ENCODE measurements around the gene CSRP1.
A peak's percentile ranks its signal among the peaks of the same experiment; 100 is the strongest.

Gene CSRP1

DNA sequence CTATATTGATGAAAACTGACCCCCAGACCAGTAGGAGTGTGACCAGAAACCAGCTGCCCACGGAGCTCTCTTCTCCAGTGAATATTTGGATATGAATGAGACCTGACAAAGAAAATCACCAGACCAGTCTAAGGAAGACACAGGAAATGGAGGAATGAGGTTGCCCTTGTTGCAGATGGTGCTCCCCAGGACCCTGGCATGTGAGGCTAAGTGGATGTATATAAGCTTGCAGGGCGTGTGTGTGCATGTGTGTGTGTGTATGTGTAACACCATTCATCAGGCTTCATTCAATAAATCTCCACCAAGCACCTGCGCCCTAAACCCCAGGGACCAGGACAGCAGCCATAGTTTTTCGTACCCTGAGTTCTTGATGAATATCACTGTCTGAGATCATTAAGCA lies 52.3 kb downstream of the CSRP1 start:
- DNase-seq = no peak

DNA sequence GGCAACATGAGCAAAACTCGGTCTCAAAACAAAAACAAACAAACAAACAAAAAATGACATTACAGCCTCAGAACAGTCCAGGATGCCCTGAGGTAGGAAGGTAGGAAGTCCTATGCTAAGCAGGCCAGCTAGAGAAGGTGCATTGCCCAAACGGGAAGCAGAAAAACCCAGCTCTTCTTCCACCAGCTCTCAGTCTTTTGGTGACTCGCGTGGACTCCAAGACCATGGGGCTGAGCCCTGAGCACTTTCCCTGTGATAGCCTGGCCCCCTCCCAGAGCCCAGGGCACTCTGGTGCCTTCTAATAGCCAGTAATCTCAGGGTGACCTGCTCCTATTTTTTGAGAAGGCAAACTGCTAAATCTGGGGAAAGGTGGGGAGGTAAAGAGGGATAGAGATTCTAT lies 54.1 kb downstream of the CSRP1 start:
- no peak for DNase-seq

DNA sequence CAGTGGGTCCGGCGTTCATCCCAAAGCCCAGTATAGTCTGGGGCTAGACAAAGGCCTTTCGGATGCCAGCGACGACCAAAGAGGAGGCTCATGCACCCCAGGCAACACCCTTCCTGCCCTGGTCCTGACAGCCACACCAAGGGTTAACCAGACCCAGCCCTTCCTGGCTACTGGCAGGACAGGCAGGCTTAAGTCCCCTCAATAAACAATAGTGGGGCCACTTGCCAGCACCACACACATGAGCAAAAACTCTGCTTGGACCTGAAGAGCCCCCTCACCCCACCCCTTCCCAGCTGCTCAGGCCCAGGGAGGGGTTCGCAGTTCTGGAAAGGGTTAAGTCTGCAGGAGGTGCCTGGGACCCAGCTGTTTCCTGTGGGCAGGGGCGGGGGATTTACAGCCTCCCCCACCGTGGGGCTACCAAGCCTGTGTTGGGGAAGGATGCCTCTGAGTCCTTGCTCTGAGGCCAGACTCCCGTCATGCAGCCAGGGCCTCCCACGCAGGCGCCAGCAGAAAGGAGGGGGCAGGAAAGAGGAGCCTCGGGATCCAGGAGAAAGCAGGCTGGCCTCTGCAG lies 56.1 kb downstream of the CSRP1 start:
- peak; percentile 38 to 53 for DNase-seq

DNA sequence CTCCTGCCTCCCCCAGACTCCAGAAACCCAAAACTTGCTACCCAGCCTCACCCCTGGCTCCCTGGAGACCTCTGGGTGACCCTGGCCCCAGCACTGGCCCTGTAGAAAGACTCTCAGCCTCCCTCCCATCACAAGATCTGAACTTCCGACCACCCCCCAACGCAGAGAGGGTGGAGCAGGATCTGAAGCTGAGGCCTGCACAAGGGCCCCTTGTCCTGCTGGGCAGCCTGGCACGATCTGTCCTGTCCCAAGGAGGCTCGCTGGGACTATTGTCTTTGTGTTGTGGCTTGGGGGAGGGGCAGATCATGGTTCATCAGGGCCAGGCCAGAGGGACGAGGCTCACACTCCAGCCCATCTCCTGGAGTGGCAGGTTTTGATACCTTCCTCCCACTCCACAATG lies 57.9 kb downstream of the CSRP1 start:
- DNase-seq = no peak

DNA sequence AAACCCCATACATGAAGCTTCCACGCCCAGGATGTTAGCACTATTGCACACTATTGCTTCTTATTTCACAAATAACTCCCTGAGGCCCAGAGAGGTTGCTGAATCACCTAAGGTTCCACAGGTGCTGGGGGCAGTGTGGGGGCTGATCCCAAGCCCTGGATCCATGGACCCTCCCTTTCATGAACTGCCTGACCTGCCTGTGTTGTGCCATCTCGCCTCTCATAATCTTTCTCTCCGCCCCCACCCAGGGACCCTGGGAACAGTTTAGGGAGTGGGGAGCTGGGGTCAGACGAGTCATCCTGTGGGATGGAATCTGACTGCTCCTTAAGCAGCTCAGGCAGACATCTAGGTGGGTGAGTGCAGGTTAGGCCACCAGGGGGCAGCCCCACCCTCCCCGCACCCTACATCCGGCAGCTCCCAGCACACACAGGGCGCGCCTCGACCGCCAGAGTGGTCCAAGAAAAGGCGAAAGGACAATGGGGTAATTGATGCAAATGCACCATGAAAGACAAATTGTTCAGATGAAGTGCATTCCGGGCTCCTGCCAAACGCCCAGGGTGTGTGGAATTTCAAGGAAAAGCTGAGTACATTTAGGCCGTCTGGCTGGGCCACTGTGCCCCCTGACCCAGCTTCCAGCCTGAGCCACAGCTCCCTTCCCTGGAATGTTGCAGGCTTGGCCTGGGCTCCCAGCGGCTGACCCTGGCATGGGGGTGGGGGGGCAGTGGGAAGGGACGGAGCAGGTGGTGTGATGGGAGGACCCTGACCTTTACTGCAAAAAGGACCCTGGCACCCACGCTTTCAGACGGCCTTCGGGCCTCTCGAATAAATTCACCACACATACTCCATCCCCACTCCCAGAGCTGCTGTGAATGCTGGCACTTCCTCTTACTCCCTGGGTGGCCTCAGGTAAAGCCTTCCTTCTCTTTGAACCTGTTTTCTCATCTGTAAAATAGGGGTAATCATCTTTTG lies 58.7 kb downstream of the CSRP1 start:
- peak; percentile 43 to 55 for DNase-seq

DNA sequence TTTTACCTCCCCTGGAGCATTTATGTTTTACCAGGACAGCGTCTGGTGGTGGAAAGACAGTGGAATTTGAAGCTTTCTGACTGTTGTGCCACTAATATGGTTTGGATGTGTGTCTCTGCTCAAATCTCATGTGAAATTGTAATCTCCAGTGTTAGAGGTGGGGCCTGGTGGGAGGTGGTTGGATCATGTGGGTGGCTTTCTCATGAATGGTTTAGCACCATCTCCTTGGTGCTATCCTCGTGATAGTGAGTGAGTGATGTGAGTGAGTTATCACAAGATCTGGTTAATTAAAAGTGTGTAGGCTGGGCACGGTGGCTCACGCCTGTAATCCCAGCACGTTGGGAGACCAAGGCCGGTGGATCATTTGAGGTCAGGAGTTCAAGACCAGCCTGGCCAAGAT lies 61.6 kb downstream of the CSRP1 start:
- no peak for DNase-seq

DNA sequence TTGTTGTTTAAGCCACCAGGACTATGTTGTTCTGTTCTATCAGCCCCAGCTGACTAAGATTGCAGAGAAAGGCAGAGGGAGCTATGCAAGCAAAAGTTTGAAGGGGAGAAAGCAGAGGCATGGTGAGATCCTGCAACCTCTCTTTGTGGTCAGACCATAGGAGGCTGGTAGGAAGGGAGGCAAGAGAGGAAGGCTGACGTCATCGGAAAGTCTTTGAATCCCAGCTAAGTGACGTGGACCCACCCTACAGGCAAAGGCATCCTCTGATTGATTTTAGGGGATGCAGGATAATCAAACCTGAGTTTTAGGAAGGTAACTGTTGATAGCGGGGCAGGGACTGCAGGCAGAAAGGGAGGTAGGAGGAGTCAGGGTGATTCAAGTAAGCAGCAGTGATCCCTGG lies 62.1 kb downstream of the CSRP1 start:
- DNase-seq = peak; percentile 55 to 61

DNA sequence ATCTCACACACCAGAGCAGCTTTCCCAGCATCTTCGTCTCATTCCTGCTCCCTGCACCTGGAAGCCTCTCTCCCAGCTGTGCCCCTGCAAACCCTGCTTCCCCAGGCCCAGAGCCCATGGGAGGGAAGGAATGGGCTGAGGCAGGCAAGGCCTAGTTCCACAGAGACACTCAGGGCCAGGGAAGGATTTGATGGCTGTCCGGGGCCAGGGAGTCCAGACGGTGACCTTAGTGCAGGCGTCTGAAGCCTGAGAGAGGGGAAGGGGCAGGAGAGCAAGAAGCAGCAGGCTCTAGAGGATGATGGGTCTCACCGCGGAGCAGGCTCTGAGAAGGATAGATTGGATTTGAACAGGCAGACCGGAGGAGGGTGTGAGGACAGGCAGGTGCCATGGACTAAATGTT lies 63.2 kb downstream of the CSRP1 start:
- DNase-seq = no peak

DNA sequence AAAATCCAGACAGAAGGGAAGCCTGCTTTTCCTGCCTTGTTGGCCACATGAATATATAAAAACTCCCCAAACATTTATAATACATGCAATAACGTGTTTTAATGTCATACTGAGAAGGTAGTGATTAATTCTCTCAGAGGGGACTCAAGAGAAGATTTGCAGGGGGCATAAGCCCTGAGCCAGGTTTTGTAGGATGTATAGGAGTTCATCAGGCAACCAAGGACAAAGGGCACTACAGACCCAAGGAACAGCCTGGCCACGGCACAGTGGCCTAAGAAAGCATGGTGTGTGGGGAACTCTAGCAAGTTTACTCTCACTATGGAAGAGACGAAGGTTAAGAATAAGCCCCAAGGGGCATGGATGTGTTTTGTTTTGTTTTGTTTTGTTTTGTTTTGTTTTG lies 70.0 kb downstream of the CSRP1 start:
- no peak for DNase-seq

DNA sequence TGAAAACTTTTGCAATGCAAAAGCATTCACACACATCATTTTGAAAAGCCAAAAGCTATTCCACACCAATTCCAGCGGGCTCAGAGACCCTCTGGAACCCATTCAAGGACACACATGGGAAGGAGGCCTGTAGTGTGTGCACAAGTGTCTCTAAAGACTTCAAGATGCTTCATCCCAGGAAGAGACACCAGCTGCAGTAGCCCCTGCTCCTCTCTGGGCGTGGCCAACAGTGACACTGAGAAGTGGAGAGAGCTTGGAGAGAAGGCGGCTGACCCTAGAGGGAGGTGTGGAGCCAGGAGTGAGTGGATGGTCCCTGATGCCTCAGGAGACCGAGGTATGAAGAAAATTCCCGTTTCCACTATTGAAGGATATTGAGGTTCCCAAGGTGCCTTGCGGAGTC lies 70.5 kb downstream of the CSRP1 start:
- peak in 1 of 2 experiments; percentile 3 for DNase-seq

DNA sequence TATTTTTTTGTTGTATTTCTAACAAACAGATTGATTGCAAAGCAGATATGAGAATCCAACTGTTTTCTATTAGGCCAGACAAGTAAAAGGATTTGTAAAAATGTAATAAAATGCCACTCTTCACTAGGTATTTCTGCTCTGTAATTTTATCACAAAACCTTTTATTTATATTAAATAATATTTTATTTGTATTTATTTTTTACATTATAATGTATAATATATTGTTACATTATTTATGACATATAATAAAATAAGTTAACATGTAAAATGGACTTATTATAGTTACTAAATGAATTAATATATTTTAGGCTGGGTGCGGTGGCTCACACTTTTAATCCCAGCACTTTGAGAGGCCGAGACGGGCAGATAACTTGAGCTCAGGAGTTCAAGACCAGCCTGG lies 72.7 kb downstream of the CSRP1 start:
- no peak for DNase-seq

DNA sequence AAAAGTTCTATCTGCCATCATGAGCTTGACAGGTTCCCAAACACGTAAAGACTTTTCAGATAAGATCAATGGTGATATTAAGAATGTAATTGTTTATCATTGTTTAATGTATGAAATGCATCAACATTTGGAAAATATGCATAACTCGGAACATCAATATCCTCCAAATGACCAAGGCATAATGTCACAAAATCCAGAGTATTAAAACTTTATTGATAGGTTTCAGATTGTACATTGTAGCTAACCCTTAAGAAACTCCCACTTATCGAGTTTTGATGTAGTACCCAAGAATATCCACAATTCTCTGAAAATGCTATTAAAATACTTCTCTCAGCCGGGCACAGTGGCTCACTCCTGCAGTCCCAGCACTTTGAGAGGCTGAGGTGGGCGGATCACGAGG lies 73.3 kb downstream of the CSRP1 start:
- DNase-seq = no peak
